ENCODE data around the gene LPO.
A peak's percentile ranks its signal among the peaks of the same experiment; 100 is the strongest.

The LPO gene

DNA sequence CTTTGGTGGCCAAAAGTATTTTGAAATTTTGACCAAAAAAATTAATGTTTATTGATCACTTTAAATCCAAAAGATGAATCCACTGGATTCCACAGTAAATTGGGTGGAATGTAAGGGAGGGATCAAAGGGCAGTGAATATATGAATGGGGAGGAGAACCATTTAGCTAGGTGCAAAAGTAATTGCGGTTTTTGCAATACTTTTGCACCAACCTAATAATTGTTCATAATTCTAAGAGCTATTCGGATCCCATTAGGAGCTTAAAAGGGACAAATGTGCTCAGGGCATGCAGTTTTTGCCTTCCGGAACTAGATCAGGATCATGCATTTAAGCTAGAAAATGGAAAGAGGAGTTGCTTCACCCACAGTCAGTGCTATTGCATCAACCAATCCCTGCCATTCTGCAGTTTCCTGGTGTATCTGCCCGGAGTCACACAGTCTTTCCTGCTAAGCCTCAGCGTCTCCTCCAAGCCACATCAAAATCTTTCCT lies at the start of gene LPO:
TSS of gene LPO (plus strand) at position 438 of the 488 bp plus-strand sequence. CDS start 4,396 bp downstream, outside the sequence.
- no peak for DNase-seq

DNA sequence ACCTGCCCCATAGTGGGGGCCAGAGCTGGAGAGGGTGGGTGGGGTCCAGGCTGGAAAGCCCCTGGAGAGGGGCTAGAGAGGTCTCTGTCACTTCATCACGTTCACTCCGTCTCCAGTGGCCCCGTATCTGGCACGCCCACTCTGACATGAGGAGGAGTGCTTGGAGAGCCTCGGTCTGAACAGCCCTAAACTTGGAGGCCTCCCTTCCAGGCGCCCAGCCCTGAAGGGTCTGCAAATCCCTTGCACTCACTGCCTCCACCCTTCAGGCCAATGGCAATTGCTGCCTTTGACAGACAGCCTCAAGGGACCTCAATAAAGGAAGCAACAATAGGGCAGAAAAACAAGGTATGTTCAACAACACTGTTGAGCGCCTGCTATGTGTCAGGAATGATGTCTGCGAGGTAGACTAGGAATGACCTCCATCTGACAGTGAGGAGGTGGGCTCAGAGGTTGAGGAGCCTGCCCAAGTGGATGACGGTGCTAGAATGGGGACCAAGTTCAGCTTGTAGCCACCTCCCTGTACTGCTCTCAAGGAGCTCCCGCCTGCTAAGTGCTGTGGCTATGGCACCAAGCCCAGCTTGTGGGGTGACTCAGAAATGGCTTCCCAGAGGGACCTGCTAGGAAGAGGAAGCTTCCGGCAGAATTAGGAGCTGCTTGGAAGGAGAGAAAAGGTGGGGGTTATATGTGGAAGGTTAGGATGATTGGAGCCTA lies 48.8 kb upstream of the LPO start:
- no peak for DNase-seq

DNA sequence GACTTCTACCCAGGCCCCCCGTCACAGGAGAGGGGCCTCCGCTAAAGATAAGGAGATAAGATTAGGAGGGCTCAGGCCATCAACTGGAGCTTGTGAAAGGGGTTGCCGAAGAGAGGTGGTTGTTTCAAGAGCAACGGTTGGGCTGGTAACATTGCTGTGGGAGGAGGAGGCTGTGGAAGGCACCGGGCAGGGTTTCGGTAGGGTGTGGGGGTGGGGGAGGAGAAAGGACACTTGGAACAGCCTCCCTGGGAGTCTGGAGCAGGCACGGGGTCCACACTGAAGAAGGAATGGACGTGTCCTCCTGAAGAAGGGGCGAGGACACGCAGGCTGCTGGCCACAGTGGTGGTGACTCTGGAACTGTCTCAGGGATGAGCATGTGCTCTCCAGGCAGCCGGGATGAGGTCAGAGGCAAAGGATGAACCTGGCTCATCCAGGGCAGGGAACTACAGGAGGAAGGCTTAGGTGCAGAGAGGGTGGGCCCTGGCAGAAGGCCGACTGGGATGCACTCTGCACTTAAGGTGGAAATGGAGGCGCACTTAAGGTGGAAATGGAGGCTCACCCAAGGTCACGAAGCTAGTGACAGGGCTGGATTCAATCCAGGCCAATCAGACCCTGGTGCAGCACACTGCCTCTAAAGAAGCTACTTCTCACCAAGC lies 47.0 kb upstream of the LPO start:
- no peak for DNase-seq

DNA sequence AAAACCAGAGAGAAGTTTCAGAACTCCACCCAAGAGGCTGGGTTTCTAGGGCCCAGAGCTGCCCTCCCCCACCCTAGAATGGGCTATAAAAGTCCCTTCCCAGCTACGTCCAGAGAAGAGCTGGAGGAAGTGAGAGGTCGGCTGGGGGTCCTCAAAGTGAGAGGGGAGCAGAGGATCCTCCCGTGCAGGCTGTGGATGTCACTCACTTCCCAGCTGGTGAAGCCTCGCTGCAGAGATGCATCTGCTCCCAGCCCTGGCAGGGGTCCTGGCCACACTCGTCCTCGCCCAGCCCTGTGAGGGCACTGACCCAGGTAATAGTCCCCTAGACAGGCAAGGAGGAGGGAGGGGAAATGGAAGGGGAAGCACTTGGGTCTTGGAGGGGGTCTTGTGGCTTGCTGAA lies 45.8 kb upstream of the LPO start, which contains the start of gene EPX:
TSS of gene EPX (plus strand) at position 115 of the 400 bp plus-strand sequence. CDS start at position 236, 121 bp downstream.
- DNase-seq, result no peak

DNA sequence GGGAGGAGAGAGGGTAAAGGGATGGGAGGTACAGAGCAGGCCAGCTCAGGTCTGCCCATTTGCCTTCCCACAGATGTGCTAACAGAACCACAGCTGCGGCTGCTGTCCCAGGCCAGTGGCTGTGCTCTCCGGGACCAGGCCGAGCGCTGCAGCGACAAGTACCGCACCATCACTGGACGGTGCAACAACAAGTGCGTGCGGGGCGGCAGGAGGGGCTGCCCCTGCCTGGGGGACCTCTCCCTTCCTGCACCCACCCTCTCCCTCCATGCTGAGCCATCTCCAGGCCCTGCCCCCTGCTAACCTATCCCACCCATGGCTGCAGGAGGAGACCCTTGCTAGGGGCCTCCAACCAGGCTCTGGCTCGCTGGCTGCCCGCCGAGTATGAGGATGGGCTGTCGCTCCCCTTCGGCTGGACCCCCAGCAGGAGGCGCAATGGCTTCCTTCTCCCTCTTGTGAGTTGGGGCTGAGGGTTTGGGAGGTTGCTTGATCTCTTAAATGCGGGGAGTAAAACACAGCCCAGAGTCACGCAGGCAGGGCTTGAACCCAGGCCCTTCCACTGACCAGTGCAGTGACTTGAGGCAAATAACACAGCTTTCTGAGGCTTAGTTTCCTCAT lies 44.6 kb upstream of the LPO start:
- no peak for DNase-seq

DNA sequence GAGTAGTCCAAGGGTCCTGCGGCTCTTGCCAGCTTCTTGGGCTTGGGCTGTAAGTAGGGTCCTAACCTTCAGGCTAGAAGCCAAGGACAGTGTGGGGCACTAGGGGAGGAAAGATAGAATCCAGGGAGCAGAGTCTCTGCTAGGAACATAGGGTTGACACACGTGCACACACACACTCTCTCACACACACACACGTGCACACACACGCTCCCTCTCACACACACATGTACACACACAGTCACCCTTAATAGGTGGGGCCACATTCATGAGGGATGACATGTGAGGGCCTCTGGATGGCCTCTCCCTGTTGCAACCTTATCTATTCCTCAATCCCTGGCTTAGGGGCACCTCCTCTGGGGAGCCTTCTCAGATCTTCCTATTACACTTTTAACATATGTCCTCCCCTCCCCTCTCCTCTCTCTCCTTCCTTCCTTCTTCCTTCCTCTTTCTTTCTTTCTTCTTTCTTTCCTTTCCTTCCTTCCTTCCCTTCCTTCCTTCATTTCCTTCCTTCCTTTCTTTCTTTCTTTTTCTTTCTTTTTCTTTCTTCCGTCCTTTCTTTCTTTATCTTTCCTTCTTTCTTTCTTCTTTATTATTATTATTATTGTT lies 42.8 kb upstream of the LPO start:
- DNase-seq, result no peak

DNA sequence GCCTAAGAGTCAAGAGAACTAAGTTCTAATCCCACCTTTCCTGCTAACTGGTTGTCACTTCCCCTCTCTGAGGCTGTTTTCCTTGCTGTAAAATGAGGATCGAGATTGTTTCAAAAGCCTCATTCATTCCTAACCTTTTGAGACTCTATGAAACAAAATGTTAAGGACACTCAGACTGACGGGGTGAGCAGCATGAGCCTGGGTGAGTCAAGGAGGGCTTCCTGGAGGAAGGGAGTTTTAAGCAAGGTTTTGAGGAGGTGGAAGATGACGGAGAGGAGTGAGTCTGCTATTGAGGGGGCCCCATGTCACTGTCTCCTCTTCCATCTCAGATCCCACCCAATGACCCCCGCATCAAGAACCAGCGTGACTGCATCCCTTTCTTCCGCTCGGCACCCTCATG lies 41.8 kb upstream of the LPO start:
- no peak for DNase-seq

DNA sequence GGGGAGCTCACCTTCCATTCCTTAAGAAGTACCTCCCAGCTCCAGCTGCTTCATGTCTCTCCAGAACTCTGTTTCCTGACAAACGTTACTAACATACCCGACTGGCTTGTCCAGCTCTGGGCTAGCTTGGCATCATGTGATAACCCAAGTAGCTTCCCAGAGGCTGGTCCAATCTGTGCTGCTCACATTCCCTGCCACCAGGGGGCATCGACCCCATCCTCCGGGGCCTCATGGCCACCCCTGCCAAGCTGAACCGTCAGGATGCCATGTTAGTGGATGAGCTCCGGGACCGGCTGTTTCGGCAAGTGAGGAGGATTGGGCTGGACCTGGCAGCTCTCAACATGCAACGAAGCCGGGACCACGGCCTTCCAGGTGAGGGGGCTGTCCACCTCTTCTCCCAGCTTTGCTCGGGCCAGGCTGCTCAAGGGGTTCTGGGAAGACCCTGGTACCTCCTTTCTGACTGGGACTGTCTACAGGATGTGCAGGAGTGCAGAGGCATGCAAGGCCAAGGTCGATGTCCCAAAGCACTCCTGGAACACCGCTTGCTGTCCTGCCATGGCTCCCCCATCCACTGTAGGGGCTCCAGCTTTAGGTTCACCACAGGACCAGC lies 38.3 kb upstream of the LPO start:
- DNase-seq, result peak; percentile 75 to 77

DNA sequence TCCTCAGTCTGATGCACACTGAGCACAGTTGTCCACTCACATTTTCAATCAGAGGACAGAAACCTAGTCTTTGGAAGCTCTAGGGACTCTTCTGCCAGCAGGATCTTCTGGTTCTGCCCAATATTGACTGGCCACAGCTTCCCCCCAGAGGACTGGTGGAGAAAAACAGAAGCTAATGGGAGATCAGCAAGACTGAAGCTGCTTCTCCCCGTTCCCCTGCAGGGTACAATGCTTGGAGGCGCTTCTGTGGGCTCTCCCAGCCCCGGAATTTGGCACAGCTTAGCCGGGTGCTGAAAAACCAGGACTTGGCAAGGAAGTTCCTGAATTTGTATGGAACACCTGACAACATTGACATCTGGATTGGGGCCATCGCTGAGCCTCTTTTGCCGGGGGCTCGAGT lies 35.5 kb upstream of the LPO start:
- no peak for DNase-seq

DNA sequence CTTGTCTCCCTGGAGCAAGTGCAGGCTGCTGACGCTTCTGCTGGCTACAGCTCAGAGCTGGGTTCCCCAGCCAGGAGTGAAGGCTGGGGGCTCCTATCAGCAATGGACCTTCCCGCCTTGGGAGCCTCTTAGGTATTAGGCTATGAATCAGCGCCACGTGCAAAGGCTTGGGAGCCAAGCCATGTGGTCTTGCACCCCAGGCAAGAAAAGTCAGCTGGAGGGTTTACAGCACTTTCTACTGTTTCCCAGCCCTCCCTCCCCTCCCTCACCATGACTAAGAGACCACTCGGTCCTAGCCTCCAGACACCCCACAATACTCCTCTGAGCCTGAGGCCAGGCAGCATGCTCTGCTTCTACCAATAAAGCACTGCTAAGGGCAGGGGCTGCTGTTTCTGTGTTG lies 33.6 kb upstream of the LPO start:
- no peak for DNase-seq

DNA sequence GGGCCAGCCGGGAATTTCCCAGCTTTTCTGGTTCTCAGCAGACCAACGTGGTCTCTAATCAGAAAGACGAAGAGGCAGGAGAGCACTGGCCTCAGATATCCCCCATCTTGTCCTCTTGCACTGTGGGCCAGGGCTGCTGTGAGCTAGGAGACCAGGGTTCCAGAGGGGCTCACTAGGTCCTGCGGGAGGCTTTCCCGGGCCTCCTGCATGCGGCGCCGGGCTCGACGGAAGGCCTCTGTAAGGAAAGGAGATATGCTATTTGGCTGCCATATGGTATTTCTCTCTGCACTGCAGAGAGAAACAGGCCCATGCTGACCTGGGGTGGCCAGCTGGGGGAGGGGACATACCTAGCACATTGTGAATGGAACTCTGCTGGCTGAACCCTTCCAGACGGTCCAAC lies 32.4 kb upstream of the LPO start:
- DNase-seq, result no peak

DNA sequence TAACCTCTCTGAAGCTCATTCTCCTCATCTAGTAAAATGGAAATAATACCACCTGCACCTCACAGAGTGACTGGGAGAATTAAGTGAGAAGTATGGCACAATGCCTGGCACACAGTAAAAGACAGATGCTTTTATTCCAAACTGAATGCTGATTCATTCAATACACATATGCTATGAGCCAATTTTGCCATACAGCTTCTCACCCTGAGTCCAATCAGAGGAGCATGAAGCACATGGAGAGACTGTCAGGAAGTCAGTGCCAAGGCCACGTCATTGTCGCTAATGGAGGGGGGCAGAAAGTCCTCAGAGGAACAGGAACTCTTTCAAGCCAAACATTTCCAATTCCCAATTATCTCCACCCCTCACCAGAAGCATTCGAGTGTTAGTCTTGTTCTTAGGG lies 30.9 kb upstream of the LPO start:
- no peak for DNase-seq

DNA sequence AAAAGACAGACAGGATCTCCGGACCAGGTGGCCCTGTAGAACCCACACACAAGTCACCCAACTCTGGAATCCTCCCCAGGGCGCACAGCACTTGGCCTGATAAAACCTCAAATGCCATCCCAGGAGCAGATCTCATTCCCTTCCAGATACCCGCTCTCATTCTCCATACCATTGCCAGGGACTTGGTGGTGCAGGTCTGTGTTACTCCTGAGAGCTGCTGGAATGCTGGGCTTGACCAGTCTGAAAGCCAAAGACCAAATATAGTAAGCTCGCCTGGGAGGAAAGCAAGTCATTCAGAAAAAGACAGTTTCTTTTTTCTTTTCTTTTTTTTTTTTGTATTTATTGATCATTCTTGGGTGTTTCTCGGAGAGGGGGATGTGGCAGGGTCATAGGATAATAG lies 30.0 kb upstream of the LPO start:
- no peak for DNase-seq

DNA sequence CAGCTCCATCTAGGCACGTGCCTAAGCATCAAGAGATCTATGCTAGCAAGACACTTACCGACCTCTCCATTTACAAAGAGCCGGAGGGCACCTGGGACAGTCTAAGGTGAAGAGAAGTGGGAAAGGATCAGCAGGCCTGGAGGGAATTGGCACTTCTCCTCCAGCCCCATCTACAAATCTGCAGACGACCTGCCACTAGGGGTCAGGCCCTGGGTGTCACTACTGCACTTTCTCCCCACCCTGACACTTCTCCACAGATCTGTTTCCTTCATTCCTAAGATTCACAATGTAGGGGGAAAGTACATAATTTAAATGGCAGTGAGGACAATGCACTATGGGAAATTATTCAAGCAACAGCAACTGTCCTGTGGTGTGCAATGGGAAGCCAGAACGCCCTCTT lies 27.5 kb upstream of the LPO start:
- DNase-seq, result no peak

DNA sequence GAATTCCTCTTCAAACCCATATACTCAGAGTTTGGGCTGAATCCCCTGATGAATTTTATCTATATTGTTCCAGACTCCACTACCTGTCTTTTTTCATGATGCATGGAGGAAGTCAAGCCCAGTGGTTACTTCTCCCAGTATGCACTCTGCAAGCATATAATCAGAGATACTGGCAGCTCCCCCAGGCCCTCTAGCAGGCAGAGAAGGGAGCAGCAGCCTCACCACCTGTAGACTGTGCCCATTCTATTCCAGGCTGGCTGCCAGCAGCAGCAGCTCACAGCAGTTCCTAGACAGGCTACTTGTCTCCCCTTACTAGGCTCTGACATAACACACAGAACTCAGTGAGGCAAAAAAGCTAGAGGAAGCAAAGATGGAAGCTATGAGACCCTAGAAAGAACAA lies 22.7 kb upstream of the LPO start:
- DNase-seq, result no peak

DNA sequence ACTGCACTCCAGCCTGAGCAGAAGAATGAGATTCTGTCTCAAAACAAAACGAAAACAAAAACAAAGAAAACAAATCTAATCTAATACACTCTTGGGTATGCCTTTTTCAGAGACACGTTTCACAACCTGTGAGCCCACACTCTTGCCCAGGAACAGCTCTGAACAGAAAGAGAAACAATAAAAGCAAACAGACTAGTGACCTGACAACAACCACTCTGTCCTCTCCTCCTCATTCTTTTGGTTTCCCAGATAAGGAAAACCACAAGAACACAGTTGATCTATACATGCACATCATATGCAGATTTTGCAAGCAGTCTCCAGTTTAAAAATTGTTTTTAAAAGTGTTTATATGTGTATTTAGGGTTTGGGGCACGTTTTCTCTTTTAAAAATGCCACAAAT lies 20.6 kb upstream of the LPO start:
- DNase-seq, result no peak

DNA sequence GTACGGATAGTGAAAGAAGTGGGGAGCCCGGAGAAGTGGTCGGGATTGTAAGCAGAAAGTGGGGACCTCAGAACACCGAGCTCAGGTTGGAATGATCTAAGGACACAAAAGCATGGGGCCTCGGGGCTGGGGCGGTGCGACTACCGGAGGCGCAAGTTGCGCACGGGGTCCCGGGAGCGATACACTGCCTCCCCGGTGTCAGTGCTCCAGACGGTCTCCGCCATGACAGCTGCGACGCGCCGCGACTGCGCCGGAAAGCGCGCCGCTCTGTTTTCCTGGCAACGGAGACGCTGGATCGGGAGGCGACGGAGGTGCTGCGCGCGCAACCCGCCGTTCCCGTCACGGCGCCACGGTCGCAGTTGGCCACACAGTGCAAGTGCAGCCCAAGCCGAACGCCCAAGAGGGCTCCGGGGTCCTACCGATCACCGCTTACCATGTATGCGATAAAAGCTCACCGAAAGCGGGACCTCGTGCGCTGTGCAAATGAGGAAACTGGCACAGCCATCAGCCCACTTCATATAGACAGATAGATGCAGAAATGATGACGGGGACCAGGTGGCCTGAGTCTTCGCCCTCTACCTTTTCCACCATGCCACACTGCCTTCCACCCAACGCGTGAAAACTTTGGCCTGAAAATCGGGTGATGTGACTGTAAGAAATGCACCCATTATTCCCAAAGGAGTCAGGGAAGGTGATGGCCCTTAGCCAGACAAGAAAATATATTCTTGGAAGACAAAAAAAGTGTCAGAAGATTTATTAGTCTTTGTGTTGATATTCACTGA lies 19.2 kb upstream of the LPO start, which contains the start of gene MKS1:
TSS of gene MKS1 (minus strand) at position 249 of the 782 bp plus-strand sequence. CDS start at position 224, 25 bp downstream.
- DNase-seq, result peak; percentile 96 to 98

DNA sequence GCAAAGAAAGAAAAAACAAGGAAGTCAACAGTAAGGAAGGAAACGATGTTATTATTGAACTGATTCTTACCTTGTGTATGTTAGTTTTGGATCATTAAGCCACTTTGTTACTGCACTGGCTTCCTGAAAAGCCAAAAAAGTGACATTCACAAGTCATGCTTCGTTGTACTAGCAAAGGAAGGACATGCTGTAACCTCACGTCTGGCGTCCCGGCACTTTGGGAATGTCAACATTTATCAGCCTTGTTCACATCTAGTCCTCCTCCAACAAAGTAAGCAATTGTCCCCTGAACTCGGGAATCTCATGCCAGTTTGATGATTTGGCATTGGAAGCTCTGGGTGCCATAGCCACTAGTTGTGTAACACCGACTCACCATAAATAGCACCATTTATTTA lies 18.6 kb upstream of the LPO start:
- DNase-seq, result no peak

DNA sequence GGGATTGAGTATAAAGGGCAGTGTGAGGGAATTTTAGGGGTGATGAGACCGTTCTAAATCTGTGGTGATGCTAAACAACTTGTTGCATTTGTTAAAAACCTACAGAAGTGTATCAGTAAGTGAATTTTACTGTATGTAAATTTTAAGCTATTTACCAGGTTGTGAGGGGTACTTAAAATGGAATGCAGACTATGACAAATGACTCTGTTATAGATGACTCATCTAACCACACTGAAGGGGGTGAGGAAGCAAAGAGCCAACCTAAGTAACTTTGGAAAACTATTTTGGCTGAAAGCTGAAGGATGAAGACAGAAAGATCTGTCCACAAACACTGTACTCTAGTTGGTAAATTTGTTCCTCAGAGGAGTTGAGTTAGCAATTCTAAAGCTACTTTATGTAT lies 14.1 kb upstream of the LPO start:
- no peak for DNase-seq

DNA sequence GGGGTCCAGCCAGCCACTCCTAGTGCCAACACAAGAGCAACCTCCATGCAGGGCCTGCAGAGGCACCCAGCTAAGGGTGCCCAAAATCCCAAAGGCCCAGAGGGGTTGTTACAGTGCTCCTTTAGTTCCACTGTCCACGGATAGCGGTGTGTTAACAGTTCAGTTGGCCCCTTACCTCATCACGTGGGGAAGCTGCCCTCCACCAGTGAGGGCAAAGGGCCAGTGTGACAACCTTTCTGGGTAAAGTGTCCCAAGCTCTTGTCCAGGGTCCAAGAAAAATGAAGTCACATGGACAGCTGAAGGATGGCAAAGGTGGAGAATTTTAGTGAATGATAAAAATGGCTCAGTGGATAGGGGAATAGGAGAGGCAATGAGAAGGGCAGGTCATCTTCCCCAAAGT lies 10.7 kb upstream of the LPO start:
- no peak for DNase-seq

DNA sequence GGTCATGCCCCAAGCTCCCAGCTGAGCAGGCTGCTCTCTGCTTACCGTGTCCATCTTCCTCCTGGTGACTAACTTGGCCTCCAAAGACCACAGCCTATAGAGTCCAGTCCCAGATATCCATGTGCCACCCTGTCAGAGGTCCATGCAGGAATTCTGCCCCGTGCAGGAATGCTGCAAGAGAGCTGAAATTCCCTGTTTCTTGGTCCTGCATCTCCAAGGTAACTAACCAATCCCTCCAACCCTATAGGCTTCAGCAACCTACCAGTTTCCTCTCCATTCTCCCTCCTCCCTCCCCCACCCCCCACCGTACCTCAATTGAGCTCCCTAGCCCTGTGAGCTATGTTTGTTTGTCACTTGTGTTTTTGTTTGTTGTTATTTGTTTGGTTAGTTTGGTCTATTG lies 9.7 kb upstream of the LPO start:
- DNase-seq, result no peak

DNA sequence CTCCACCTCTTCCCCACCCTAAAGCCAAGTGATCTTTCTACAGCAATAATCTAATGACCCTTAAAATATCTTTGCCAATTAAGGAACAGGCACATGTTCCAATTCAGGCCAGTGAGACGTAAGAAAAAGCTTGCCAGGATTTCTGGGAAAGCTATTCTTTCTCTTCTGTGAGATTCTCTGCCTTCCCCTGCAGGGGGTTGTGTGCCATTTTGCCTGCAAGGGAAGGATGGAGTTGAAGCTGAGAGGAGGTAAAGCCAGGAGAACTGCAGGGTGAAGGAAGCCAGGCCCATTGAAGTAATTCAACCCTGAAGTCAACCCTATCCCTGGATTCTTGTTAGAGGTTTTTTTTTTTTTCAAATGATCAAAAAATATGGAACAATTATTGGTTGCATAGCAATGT lies 9.0 kb upstream of the LPO start:
- no peak for DNase-seq

Measured in activated T-cell treated with anti-CD3 and anti-CD28 coated beads, Interleukin-2, amount 50 U/mL, for 48 hours (primary cell).